NCI-H128 (cell line): ENCODE results near the gene GTPBP6.
"Not testable (repeated sequence)": the region's sequence is repeated elsewhere in the genome, so short reads cannot be mapped to it uniquely, and the experiment has no call there.

Experiments
- DNase-seq: peaks from one replicate; lab custom pipeline; 2025; ENCODE audit not compliant: unreplicated experiment; lab: John Stamatoyannopoulos, UW

Gene GTPBP6

GRCh38 chrX:292900-293897, 25.4 kb downstream of the GTPBP6 start:
- no peak for DNase-seq

GRCh38 chrX:291411-291901, 27.1 kb downstream of the GTPBP6 start:
- no peak for DNase-seq

- DNase-seq: no peak
Observed at GRCh38 chrX:290476-291166, 28.0 kb downstream of the GTPBP6 start.

GRCh38 chrX:288561-288991, 30.0 kb downstream of the GTPBP6 start:
- no peak for DNase-seq

- no peak for DNase-seq
Observed at GRCh38 chrX:287670-288069, 30.9 kb downstream of the GTPBP6 start.

GRCh38 chrX:285076-285677, 33.4 kb downstream of the GTPBP6 start:
- DNase-seq: no peak

GRCh38 chrX:283115-283845, 35.3 kb downstream of the GTPBP6 start:
- no peak for DNase-seq

- DNase-seq: not testable (repeated sequence)
Observed at GRCh38 chrX:282000-282681, 36.5 kb downstream of the GTPBP6 start.

- no peak for DNase-seq
Observed at GRCh38 chrX:281166-281999, 37.2 kb downstream of the GTPBP6 start, which contains the start of gene PLCXD1. Gene PLCXD1 (plus strand): TSS chrX:281381. CDS start chrX:284188, 2,807 bp downstream.

GRCh38 chrX:280722-281121, 37.9 kb downstream of the GTPBP6 start:
- DNase-seq: not testable (repeated sequence)

GRCh38 chrX:279757-280604, 38.6 kb downstream of the GTPBP6 start:
- not testable (repeated sequence) for DNase-seq

GRCh38 chrX:276581-277201, 41.9 kb downstream of the GTPBP6 start:
- no peak for DNase-seq

- no peak for DNase-seq
Observed at GRCh38 chrX:275967-276580, 42.5 kb downstream of the GTPBP6 start.

GRCh38 chrX:275476-275966, 43.1 kb downstream of the GTPBP6 start:
- DNase-seq: no peak

GRCh38 chrX:274904-275475, 43.6 kb downstream of the GTPBP6 start:
- DNase-seq: no peak

GRCh38 chrX:270848-271367, 47.7 kb downstream of the GTPBP6 start:
- DNase-seq: no peak
